Right renal cortex interstitium (tissue), 3 donors: ENCODE data around the gene USP17L25. TPM values are rescaled to one million over a fixed set of nuclear protein-coding genes. Genes with fewer than 3 reads are reported as not detected.
"Not testable (repeated sequence)": the region's sequence is repeated elsewhere in the genome, so short reads cannot be mapped to it uniquely, and the experiment has no call there.

Source experiments
- DNase-seq, 3 donors: peaks; one replicate each; pipeline ENCODE4 v3.0.0-alpha.2; 2013; ENCODE audit warnings: low read depth in 3 of 3, low spot score in 2 of 3
- polyA plus RNA-seq, 3 donors: library from polyadenylated mRNA; unstranded; fragments of 120-200 nt; gene quantifications; one replicate each; pipeline ENCODE4 v1.2.1, GENCODE V29; 2013; ENCODE audit not compliant: insufficient read length in 3 of 3

Gene USP17L25, protein sequence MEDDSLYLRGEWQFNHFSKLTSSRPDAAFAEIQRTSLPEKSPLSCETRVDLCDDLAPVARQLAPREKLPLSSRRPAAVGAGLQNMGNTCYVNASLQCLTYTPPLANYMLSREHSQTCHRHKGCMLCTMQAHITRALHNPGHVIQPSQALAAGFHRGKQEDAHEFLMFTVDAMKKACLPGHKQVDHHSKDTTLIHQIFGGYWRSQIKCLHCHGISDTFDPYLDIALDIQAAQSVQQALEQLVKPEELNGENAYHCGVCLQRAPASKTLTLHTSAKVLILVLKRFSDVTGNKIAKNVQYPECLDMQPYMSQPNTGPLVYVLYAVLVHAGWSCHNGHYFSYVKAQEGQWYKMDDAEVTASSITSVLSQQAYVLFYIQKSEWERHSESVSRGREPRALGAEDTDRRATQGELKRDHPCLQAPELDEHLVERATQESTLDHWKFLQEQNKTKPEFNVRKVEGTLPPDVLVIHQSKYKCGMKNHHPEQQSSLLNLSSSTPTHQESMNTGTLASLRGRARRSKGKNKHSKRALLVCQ
- polyA plus RNA-seq, result not detected

DNA sequence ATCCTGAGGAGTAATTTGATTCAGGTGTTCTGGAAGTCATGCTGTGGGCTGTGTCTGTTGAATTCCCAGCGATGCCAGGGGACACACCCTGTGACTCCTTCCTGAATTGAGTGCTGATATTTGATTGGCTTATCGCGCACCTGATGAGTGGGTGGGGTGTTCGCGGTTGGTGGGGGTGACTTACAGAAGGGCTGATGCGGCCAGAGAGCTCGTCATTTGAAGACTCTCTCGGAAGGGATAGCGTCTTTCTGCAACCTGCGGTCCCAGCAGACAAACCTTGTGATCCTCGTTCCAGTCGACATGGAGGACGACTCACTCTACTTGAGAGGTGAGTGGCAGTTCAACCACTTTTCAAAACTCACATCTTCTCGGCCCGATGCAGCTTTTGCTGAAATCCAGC, at the start of gene USP17L25:
USP17L25 (plus strand) TSS at position 301 of the 400 bp plus-strand sequence; CDS start at position 301, 0 bp downstream.
- not testable (repeated sequence) for DNase-seq

DNA sequence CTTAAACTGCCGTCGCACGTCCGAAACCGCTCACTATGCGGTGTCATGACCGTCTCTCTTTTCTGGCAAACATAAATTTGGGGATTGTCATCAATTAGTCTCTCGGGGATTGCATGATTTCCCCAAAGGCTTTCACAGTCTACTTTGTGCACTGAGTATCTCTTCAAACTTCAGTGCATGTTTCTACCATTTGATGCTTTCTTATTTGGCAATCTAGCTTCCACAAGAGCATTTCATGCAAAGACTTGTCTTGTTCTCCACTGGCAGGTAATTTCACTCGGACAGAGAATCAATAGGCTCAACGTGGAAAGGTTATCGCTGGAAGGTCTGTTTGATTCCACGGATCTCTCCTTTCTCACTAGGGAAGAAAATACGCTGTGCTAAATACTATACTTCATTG, 5.5 kb upstream of the USP17L25 start:
- not testable (repeated sequence) for DNase-seq

DNA sequence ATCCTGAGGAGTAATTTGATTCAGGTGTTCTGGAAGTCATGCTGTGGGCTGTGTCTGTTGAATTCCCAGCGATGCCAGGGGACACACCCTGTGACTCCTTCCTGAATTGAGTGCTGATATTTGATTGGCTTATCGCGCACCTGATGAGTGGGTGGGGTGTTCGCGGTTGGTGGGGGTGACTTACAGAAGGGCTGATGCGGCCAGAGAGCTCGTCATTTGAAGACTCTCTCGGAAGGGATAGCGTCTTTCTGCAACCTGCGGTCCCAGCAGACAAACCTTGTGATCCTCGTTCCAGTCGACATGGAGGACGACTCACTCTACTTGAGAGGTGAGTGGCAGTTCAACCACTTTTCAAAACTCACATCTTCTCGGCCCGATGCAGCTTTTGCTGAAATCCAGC, 4.8 kb upstream of the USP17L25 start, which contains the start of gene USP17L24:
USP17L24 (plus strand) TSS at position 301 of the 400 bp plus-strand sequence; CDS start at position 301, 0 bp downstream.
- not testable (repeated sequence) for DNase-seq

GRCh38 chr4:9334358-9334757, 4.6 kb downstream of the USP17L25 start, which contains the start of gene USP17L26:
USP17L26 (plus strand) TSS chr4:9334658; CDS start chr4:9334658, 0 bp downstream.
- not testable (repeated sequence) for DNase-seq

GRCh38 chr4:9339103-9339502, 9.4 kb downstream of the USP17L25 start, which contains the start of gene USP17L5:
USP17L5 (plus strand) TSS chr4:9339403; CDS start chr4:9339403, 0 bp downstream.
- not testable (repeated sequence) for DNase-seq

- not testable (repeated sequence) for DNase-seq
Measured at GRCh38 chr4:9343848-9344247, 14.1 kb downstream of the USP17L25 start, which contains the start of gene USP17L27. USP17L27 (plus strand) TSS chr4:9344148; CDS start chr4:9344148, 0 bp downstream.

DNA sequence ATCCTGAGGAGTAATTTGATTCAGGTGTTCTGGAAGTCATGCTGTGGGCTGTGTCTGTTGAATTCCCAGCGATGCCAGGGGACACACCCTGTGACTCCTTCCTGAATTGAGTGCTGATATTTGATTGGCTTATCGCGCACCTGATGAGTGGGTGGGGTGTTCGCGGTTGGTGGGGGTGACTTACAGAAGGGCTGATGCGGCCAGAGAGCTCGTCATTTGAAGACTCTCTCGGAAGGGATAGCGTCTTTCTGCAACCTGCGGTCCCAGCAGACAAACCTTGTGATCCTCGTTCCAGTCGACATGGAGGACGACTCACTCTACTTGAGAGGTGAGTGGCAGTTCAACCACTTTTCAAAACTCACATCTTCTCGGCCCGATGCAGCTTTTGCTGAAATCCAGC, 18.9 kb downstream of the USP17L25 start, which contains the start of gene USP17L28:
USP17L28 (plus strand) TSS at position 301 of the 400 bp plus-strand sequence; CDS start at position 301, 0 bp downstream.
- not testable (repeated sequence) for DNase-seq

- DNase-seq, result not testable (repeated sequence)
Measured at GRCh38 chr4:9350866-9351265, 21.2 kb downstream of the USP17L25 start.

GRCh38 chr4:9353338-9353737, 23.6 kb downstream of the USP17L25 start, which contains the start of gene USP17L29:
USP17L29 (plus strand) TSS chr4:9353638; CDS start chr4:9353638, 0 bp downstream.
- not testable (repeated sequence) for DNase-seq

DNA sequence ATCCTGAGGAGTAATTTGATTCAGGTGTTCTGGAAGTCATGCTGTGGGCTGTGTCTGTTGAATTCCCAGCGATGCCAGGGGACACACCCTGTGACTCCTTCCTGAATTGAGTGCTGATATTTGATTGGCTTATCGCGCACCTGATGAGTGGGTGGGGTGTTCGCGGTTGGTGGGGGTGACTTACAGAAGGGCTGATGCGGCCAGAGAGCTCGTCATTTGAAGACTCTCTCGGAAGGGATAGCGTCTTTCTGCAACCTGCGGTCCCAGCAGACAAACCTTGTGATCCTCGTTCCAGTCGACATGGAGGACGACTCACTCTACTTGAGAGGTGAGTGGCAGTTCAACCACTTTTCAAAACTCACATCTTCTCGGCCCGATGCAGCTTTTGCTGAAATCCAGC, 33.1 kb downstream of the USP17L25 start, which contains the start of gene USP17L30:
USP17L30 (plus strand) TSS at position 301 of the 400 bp plus-strand sequence; CDS start at position 301, 0 bp downstream.
- DNase-seq, result not testable (repeated sequence)

DNA sequence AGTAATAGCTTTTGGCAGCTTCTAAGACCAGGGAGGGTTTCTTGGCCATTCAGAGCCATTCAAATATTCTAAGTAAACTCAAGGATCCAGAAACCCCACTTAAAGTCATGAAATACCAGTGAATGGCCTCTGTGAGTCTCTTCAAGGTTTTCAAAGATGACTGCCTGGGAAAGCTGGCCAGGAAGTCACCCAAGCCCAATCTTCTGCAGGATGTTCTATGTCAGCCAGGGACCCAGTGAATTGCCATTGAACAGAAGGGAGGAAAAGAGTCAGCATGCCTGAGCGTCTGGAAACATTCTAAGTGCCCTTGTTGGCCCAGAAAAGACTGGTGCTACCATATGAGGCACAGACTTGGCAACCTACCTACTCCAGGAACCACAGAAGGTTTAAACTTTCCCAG, 50.2 kb downstream of the USP17L25 start:
- DNase-seq, result not testable (repeated sequence)

Other genes starting within 250 kb of the USP17L25 start
- not detected for gene FAM90A26, start 159.5 kb upstream of the USP17L25 start, polyA plus RNA-seq
- gene USP17L10, start 119.3 kb upstream of the USP17L25 start, polyA plus RNA-seq, result not detected
- not detected for gene USP17L11, start 114.5 kb upstream of the USP17L25 start, polyA plus RNA-seq
- not detected for gene USP17L12, start 109.8 kb upstream of the USP17L25 start, polyA plus RNA-seq
- gene USP17L13, start 105.0 kb upstream of the USP17L25 start, polyA plus RNA-seq, result not detected
- gene USP17L15, start 95.5 kb upstream of the USP17L25 start, polyA plus RNA-seq, result not detected
- gene USP17L17, start 86.0 kb upstream of the USP17L25 start, polyA plus RNA-seq, result not detected
- not detected for gene USP17L18, start 81.3 kb upstream of the USP17L25 start, polyA plus RNA-seq
- gene USP17L19, start 76.5 kb upstream of the USP17L25 start, polyA plus RNA-seq, result not detected
- gene USP17L20, start 71.8 kb upstream of the USP17L25 start, polyA plus RNA-seq, result not detected
- not detected for gene USP17L21, start 67.0 kb upstream of the USP17L25 start, polyA plus RNA-seq
- gene USP17L22, start 62.3 kb upstream of the USP17L25 start, polyA plus RNA-seq, result not detected
- gene USP17L24, start 4.7 kb upstream of the USP17L25 start, polyA plus RNA-seq, result not detected
- not detected for gene USP17L26, start 4.7 kb downstream of the USP17L25 start, polyA plus RNA-seq
- not detected for gene USP17L5, start 9.5 kb downstream of the USP17L25 start, polyA plus RNA-seq
- not detected for gene USP17L27, start 14.2 kb downstream of the USP17L25 start, polyA plus RNA-seq
- not detected for gene USP17L28, start 19.0 kb downstream of the USP17L25 start, polyA plus RNA-seq
- gene USP17L29, start 23.7 kb downstream of the USP17L25 start, polyA plus RNA-seq, result not detected
- not detected for gene USP17L30, start 33.2 kb downstream of the USP17L25 start, polyA plus RNA-seq
- not detected for gene DEFB131A, start 114.5 kb downstream of the USP17L25 start, polyA plus RNA-seq